Measurements from ENCODE around the gene UVRAG.
A peak's percentile ranks its signal among the peaks of the same experiment; 100 is the strongest.

UVRAG gene

DNA sequence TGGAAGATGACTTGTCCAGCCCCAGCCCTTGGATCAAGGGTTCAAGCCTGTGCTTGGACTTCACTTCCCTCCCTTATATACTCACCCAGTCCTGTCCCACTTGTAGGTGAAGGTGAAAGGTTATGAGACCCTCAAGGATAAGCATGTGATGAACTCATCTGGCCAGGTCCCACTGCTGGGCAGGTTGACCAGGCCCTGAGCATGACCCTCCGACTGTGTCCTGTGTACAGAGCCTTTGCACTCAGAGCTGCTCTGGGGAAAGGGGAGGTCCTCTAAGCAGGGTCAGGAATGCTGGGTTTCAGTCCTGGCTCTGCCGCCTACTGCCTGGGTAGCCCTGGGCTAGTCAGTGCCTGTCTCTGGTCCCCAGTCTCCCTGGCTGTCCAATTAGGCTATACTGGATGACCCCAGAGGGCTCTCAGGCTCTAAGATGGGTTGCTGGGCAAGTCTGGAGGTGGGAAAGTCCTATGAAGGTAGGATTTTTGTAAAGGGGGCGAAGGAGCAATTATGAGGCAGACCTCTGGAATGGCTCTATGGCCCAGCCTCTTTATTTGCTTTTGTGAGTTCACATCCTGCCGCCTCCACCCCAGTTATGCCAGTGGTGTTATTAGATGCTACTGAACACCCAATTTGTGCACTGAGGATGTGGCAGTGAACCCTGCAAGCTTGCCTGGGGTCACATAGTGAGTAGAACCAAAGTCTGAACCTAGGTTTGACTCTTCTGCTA lies 32.3 kb upstream of the UVRAG start:
- no peak overlapping the region for H3K4me3 ChIP-seq
- H3K27ac ChIP-seq: no peak overlapping the region

DNA sequence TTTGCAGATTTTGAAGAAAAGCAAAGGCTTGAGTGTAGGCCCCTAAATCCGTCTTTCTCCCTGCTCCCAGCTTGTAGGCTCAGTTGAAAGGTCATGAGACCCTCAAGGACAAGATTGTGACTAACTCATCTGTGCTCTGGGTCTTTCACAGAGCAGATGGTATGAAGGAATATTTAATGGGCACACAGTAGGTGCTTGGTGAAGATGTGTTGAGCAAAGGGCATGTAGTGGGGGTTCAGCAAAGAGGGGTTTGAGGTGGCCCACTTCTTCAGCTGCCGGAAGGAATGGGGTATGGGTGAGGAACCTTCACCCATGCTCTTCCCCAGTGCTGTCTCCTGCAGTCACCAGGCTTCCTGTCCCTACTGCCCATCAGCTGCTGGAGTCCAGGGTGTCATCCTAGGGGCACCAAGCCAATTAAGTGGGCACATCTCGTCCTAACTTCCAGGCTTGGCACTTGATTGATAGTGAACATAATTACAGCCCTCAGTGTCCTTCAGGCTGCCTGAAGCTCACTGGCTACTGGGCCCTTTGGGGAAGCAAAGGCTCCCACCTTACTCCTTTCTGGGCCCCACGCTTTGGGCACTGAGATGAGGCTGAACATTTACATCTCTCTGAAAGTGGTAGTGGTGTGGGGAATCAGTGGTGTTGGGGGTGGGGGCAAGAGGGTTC lies 31.5 kb upstream of the UVRAG start:
- no peak overlapping the region for H3K27ac ChIP-seq
- no peak overlapping the region for H3K4me3 ChIP-seq

- no peak overlapping the region for H3K4me3 ChIP-seq
- H3K27ac ChIP-seq: no peak overlapping the region
Observed at GRCh38 chr11:75784085-75784478, 30.9 kb upstream of the UVRAG start.

GRCh38 chr11:75784506-75784905 lies 30.5 kb upstream of the UVRAG start:
- H3K4me3 ChIP-seq: no peak overlapping the region
- no peak overlapping the region for H3K27ac ChIP-seq

- no peak overlapping the region for H3K4me3 ChIP-seq
- no peak overlapping the region for H3K27ac ChIP-seq
Observed at GRCh38 chr11:75785187-75785586, 29.8 kb upstream of the UVRAG start.

DNA sequence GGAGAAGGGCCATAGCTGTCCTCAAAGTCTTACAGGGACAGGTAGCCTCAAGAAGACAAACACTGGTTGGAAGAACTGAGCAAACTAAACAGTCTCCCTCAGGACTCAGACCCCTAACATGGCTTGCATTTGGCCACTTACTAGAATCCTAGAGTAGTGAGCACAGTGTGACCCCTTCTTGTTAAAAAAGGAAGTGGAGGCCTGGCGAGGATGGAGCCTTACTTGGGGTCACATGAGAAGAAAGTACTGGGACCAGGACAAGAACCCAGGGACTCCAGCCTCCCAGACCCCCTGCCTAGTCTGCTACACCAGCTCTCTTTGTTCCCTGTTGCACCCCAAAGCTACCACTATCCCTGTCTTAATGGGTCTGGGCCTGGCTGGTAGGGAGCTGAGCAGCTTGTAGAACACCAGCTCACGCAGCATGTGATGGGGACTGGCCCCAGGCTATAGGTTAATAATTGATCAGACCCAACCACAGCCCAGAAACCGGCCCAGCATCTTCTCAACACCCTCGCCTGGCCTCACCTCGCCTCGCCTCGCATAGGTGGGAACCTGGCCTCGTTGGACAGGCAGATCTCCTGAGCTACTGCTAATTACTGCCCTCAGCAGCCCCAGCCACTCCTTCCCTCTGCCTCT lies 28.8 kb upstream of the UVRAG start:
- Histone ChIP-seq H3K4me3 (no peak overlapping the region), H3K27ac (no peak overlapping the region)

GRCh38 chr11:75789521-75789920 lies 25.5 kb upstream of the UVRAG start:
- Histone ChIP-seq H3K27ac (no peak overlapping the region), H3K4me3 (no peak overlapping the region)

DNA sequence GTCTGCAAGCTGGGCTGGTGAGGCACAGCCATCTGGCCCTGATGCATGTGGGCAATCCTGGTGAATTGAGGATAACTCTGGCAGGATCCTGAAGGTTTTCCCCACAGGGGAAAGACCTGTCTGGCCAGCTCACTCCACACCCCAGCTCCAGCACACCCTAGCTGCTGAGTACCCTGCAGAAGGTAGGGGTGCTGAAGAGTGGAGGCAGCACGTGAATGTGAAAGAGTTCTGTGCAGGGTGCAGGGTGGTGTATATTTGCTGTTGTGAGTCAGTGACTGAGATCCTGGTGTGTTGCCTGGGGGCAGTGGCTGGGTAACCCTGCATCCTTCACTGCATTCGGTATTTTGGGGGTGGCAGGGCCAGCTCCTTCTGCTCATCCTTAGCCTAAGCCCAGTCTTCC lies 24.0 kb upstream of the UVRAG start:
- H3K27ac ChIP-seq: peak overlapping the region in 1 of 21 experiments; percentile 8
- no peak overlapping the region for H3K4me3 ChIP-seq

DNA sequence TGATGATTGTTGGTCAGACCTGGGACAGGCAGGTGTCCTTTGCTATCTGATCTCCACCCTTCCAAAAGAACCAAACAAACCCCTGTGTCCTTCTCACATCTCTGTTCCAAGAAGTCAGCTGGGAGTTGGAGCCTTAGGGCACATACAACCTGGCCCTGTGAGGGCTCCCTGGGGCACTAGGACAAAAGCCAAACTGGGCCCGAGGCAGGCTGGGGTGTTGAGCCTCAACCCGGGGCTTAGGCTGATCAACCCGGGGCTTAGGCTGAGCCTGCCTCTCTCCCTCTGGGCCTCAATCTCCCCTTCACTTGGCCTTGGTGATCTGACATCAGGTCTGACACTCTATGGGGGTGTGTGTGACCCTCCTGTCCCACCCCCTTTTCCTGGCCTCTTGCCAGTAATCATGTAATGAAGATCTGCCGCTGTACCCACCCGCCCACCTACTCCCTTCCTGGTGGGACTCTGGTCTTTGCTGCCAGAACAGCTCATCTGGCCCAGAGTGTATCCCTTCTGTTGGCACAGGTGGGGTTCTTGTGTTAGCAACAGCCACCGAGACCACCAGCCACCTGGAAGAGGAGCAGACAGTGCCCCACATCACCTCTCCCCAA lies 22.8 kb upstream of the UVRAG start:
- Histone ChIP-seq H3K27ac (no peak overlapping the region), H3K4me3 (no peak overlapping the region)

DNA sequence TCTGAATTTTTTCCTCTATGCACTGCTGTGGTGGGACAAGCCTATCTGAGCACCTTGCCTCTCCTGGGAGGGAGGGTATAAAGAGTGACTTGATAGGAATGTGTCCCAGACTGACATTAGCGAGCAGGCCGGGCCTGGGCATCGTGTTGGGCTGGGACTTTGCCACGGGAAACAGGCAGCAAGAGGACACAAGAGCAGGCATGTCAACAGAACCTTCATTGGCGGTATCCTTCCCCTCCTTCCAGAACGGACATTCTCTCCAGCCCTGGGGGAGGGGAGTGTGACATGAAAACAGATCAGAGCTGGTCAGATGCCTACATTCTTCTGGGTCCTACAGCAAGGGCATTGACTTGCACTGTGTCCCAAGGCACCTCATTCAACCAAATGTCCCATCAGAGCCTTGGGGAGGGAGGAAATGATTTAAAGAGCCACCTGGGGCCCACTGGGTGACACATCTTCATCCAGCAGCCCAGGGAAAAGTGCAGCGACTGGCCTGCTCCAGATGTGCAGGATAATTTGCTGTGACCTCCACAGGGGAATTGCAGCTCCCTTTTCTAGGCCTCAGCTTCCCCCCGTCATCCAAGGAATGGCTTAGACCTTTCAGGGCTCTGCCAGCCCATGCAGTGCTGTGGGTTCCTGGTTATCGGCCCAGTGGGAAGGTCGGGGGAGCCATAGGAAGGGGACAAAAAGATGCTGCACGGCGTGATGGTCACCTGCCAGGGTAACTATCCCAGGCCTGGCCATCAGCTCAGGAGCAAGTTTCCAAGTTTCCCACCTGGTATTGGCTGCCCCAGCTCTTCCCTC lies 21.8 kb upstream of the UVRAG start:
- H3K4me3 ChIP-seq: no peak overlapping the region
- H3K27ac ChIP-seq: no peak overlapping the region

GRCh38 chr11:75793966-75794365 lies 21.0 kb upstream of the UVRAG start:
- Histone ChIP-seq H3K4me3 (no peak overlapping the region), H3K27ac (no peak overlapping the region)

DNA sequence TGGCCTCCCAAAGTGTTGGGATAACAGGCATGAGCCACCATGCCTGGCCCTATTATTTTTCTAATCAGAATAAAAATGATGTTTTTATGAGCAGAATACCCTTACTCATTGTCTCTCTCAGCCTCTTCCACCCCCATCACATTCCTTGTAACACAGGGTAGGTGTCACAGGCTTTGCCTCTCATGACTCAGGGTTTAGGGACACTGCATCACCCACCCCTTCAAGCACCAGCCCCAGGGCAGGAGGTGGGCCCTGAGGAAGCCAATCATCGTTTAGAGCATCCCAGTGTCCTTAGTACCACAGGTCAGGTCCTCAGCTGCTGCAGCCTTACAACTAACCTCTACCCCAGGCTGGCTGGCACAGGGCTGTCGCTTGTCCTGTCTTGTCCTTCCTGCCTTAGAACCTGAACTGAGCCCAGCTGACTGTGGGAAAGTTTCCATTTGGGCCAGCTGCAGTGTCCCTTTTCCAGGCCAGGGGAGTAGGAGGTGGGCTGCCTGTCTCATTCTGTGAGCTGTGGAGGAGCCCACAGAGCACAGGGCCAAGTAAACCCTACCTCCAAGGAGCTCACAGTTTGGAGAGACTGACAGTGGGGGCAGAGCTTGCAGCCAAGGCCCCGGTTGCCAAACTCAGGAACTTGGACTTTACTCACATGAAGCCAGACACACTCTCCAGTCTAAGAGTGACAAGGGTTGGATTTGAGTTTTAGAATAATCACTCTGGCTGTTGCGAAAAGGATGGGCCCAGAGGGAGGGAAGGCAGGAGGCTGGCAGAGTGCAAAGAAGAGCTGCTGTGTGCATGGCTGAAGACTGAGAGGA lies 19.5 kb upstream of the UVRAG start:
- no peak overlapping the region for H3K27ac ChIP-seq

GRCh38 chr11:75796091-75796435 lies 18.9 kb upstream of the UVRAG start:
- Histone ChIP-seq H3K27ac (no peak overlapping the region), H3K4me3 (no peak overlapping the region)

More for the DNA sequence above, 19.5 kb upstream of the UVRAG start:
- H3K4me3 ChIP-seq: no peak overlapping the region

DNA sequence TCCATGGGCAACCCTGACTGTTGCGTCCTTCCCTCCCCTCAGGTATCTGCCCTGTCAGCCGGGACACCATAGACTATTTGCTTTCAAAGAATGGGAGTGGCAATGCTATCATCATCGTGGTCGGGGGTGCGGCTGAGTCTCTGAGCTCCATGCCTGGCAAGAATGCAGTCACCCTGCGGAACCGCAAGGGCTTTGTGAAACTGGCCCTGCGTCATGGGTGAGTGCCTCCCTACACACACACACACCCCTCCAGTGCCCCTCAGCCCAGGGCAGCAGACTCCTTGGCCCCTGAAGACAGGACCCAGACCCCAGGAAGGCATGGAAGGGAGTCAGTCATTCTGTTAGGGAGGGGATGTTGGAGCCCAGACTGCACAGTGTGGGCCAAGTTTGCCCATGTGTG lies 17.9 kb upstream of the UVRAG start:
- no peak overlapping the region for H3K4me3 ChIP-seq
- H3K27ac ChIP-seq: peak overlapping the region in 3 of 21 experiments; percentile 2 to 45 (median 25)

GRCh38 chr11:75797792-75798191 lies 17.2 kb upstream of the UVRAG start:
- Histone ChIP-seq H3K4me3 (no peak overlapping the region), H3K27ac (peak overlapping the region in 3 of 21 experiments; percentile 2 to 45 (median 25))

GRCh38 chr11:75800136-75800675 lies 14.8 kb upstream of the UVRAG start:
- H3K27ac ChIP-seq: peak overlapping the region in 9 of 21 experiments; percentile 0 to 75 (median 15)

DNA sequence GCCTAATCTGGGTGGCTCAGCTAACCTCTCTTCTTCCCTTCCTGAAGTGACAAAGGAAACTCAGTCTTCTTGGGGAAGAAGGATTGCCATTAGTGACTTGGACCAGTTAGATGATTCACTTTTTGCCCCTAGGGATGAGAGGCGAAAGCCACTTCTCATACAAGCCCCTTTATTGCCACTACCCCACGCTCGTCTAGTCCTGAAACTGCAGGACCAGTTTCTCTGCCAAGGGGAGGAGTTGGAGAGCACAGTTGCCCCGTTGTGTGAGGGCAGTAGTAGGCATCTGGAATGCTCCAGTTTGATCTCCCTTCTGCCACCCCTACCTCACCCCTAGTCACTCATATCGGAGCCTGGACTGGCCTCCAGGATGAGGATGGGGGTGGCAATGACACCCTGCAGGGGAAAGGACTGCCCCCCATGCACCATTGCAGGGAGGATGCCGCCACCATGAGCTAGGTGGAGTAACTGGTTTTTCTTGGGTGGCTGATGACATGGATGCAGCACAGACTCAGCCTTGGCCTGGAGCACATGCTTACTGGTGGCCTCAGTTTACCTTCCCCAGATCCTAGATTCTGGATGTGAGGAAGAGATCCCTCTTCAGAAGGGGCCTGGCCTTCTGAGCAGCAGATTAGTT lies 14.2 kb upstream of the UVRAG start:
- Histone ChIP-seq H3K4me3 (no peak overlapping the region), H3K27ac (peak overlapping the region in 9 of 21 experiments; percentile 7 to 75 (median 40))

More at GRCh38 chr11:75800136-75800675, 14.8 kb upstream of the UVRAG start:
- no peak overlapping the region for H3K4me3 ChIP-seq

DNA sequence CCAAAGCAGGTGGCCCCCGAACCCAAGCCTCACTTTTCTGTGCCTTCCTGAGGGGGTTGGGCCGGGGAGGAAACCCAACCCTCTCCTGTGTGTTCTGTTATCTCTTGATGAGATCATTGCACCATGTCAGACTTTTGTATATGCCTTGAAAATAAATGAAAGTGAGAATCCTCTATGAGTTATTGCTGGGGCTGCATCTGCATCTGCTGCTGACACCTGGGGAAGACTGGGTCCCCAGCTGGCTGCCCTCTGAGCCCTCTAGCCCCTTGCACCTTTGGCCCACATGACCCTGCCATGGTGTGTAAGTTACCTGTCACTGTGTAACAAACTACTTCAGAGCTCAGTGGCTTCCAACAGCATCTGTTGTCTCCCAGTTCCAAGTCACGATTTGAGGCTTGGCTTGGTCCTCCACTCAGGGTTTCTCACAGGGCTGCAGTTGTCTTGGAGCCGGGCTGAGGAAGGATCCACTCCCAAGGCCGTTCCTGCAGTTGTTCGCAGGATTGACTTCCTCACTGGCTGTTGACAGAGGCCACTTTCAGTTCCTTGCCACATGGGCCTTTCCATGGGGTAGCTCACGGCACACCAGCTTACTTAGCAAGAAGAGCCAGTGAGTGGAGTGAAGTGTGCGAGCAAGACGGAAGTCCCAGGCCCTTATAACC lies 13.5 kb upstream of the UVRAG start:
- Histone ChIP-seq H3K4me3 (no peak overlapping the region), H3K27ac (peak overlapping the region in 9 of 21 experiments; percentile 8 to 60 (median 38))
